ENCODE measurements around the gene ZNF844. TPM values are rescaled to one million over a fixed set of nuclear protein-coding genes. Genes with fewer than 3 reads are reported as not detected.
"Not testable (repeated sequence)": the region's sequence is repeated elsewhere in the genome, so short reads cannot be mapped to it uniquely, and the experiment has no call there.

Gene ZNF844
- total RNA-seq, 1 donor from 2014 or later: 2.3 TPM

GRCh38 chr19:12092065-12092867 lies 27.7 kb downstream of the ZNF844 start:
- peak; percentile 56 for DNase-seq (ENCODE audit: extremely low read depth, low read depth, low spot score)

- DNase-seq (ENCODE audit: extremely low read depth, low read depth, low spot score): no peak
These were observed 28.4 kb downstream of the ZNF844 start for GRCh38 chr19:12092956-12093355.

- DNase-seq (ENCODE audit: extremely low read depth, low read depth, low spot score): no peak
These were observed 29.2 kb downstream of the ZNF844 start for GRCh38 chr19:12093777-12094176.

- no peak for DNase-seq (ENCODE audit: extremely low read depth, low read depth, low spot score)
These were observed 30.7 kb downstream of the ZNF844 start for GRCh38 chr19:12095111-12095790.

- no peak for DNase-seq (ENCODE audit: extremely low read depth, low read depth, low spot score)
These were observed 33.5 kb downstream of the ZNF844 start for GRCh38 chr19:12098040-12098439.

- DNase-seq (ENCODE audit: extremely low read depth, low read depth, low spot score): not testable (repeated sequence)
These were observed 39.4 kb downstream of the ZNF844 start for GRCh38 chr19:12103909-12104308.

- DNase-seq (ENCODE audit: extremely low read depth, low read depth, low spot score): no peak
These were observed 46.6 kb downstream of the ZNF844 start for GRCh38 chr19:12111176-12111575.

- DNase-seq (ENCODE audit: extremely low read depth, low read depth, low spot score): no peak
These were observed 47.6 kb downstream of the ZNF844 start for GRCh38 chr19:12111943-12112637.

GRCh38 chr19:12112701-12113100 lies 48.2 kb downstream of the ZNF844 start:
- DNase-seq (ENCODE audit: extremely low read depth, low read depth, low spot score): no peak

GRCh38 chr19:12113121-12113520 lies 48.6 kb downstream of the ZNF844 start:
- DNase-seq (ENCODE audit: extremely low read depth, low read depth, low spot score): no peak

GRCh38 chr19:12117201-12117970 lies 52.9 kb downstream of the ZNF844 start:
- no peak for DNase-seq (ENCODE audit: extremely low read depth, low read depth, low spot score)

GRCh38 chr19:12126707-12127106 lies 62.2 kb downstream of the ZNF844 start:
- DNase-seq (ENCODE audit: extremely low read depth, low read depth, low spot score): no peak

Other genes starting within 250 kb of the ZNF844 start
- gene ZNF439, start 216.0 kb upstream of the ZNF844 start, total RNA-seq: 2.8 and 3.3 TPM in 2 replicates
- 10.1 and 15.2 TPM in 2 replicates for gene ZNF69, start 176.9 kb upstream of the ZNF844 start, total RNA-seq
- 4.6 and 7.9 TPM in 2 replicates for gene ZNF700, start 139.6 kb upstream of the ZNF844 start, total RNA-seq
- 2.3 and 6.7 TPM in 2 replicates for gene ZNF763, start 99.7 kb upstream of the ZNF844 start, total RNA-seq
- 2.4 and 5.5 TPM in 2 replicates for gene ZNF433, start 29.1 kb upstream of the ZNF844 start, total RNA-seq
- gene ZNF878, start 11.8 kb upstream of the ZNF844 start, total RNA-seq: 0.64 TPM in 1 of 2 replicates, not detected in the other
- 2.4 and 2.6 TPM in 2 replicates for gene ZNF20, start 75.6 kb downstream of the ZNF844 start, total RNA-seq
- gene ZNF625, start 92.0 kb downstream of the ZNF844 start, total RNA-seq: 8.5 and 12.3 TPM in 2 replicates
- gene ZNF136, start 98.4 kb downstream of the ZNF844 start, total RNA-seq: 3.9 and 4.6 TPM in 2 replicates
- 5.3 and 5.5 TPM in 2 replicates for gene ZNF44, start 230.2 kb downstream of the ZNF844 start, total RNA-seq